ENCODE data around the gene PTPRG.
"Not testable (repeated sequence)": the region's sequence is repeated elsewhere in the genome, so short reads cannot be mapped to it uniquely, and the experiment has no call there.

Gene PTPRG

GRCh38 chr3:62022312-62022711 lies 460.9 kb downstream of the PTPRG start:
- H3K36me3 Mint-ChIP-seq (ENCODE audit: low read depth): no peaks in the 10 kb centered on the region

GRCh38 chr3:62024882-62025281 lies 463.5 kb downstream of the PTPRG start:
- no peak overlapping the region for H3K27ac Mint-ChIP-seq
- H3K4me1 Mint-ChIP-seq (ENCODE audit: low read depth): no peaks in the 10 kb centered on the region
- H3K9me3 Mint-ChIP-seq: no peaks in the 10 kb centered on the region
- intact Hi-C loops (cut with micrococcal nuclease): no loop called here
- H3K27me3 Mint-ChIP-seq: no peaks in the 10 kb centered on the region
- no peak overlapping the region for H3K4me3 Mint-ChIP-seq
- H3K36me3 Mint-ChIP-seq (ENCODE audit: low read depth): no peaks in the 10 kb centered on the region

More at GRCh38 chr3:62022312-62022711, 460.9 kb downstream of the PTPRG start:
- H3K27me3 Mint-ChIP-seq: no peaks in the 10 kb centered on the region
- no peak overlapping the region for H3K27ac Mint-ChIP-seq
- intact Hi-C loops (cut with micrococcal nuclease): no loop called here
- H3K4me3 Mint-ChIP-seq: no peak overlapping the region
- H3K4me1 Mint-ChIP-seq (ENCODE audit: low read depth): no peaks in the 10 kb centered on the region
- no peaks in the 10 kb centered on the region for H3K9me3 Mint-ChIP-seq

GRCh38 chr3:62025913-62026312 lies 464.5 kb downstream of the PTPRG start:
- intact Hi-C loops (cut with micrococcal nuclease): no loop called here
- Mint-ChIP-seq H3K36me3 (ENCODE audit: low read depth) (no peaks in the 10 kb centered on the region), H3K9me3 (no peaks in the 10 kb centered on the region), H3K4me3 (no peak overlapping the region), H3K27ac (no peak overlapping the region), H3K27me3 (no peaks in the 10 kb centered on the region), H3K4me1 (ENCODE audit: low read depth) (no peaks in the 10 kb centered on the region)

GRCh38 chr3:62027241-62027640 lies 465.9 kb downstream of the PTPRG start:
- Mint-ChIP-seq H3K27ac (no peak overlapping the region), H3K9me3 (no peaks in the 10 kb centered on the region), H3K36me3 (ENCODE audit: low read depth) (no peaks in the 10 kb centered on the region), H3K27me3 (no peaks in the 10 kb centered on the region), H3K4me3 (no peak overlapping the region), H3K4me1 (ENCODE audit: low read depth) (no peaks in the 10 kb centered on the region)
- intact Hi-C loops (cut with micrococcal nuclease): no loop called here

- no peak overlapping the region for H3K4me3 Mint-ChIP-seq
- no peaks in the 10 kb centered on the region for H3K9me3 Mint-ChIP-seq
- H3K4me1 Mint-ChIP-seq (ENCODE audit: low read depth): no peaks in the 10 kb centered on the region
- H3K36me3 Mint-ChIP-seq (ENCODE audit: low read depth): no peaks in the 10 kb centered on the region
- H3K27ac Mint-ChIP-seq: no peak overlapping the region
- H3K27me3 Mint-ChIP-seq: no peaks in the 10 kb centered on the region
- intact Hi-C loops (cut with micrococcal nuclease): no loop called here
These were observed 466.4 kb downstream of the PTPRG start for GRCh38 chr3:62027796-62028195.

- no peaks in the 10 kb centered on the region for H3K27me3 Mint-ChIP-seq
- H3K4me3 Mint-ChIP-seq: no peak overlapping the region
- H3K27ac Mint-ChIP-seq: no peak overlapping the region
- intact Hi-C loops (cut with micrococcal nuclease): no loop called here
- no peaks in the 10 kb centered on the region for H3K9me3 Mint-ChIP-seq
- no peaks in the 10 kb centered on the region for H3K4me1 Mint-ChIP-seq (ENCODE audit: low read depth)
- no peaks in the 10 kb centered on the region for H3K36me3 Mint-ChIP-seq (ENCODE audit: low read depth)
These were observed 466.9 kb downstream of the PTPRG start for GRCh38 chr3:62028236-62028635.

GRCh38 chr3:62032738-62033137 lies 471.4 kb downstream of the PTPRG start:
- H3K9me3 Mint-ChIP-seq: no peaks in the 10 kb centered on the region
- H3K4me3 Mint-ChIP-seq: no peak overlapping the region
- H3K36me3 Mint-ChIP-seq (ENCODE audit: low read depth): no peaks in the 10 kb centered on the region
- no peaks in the 10 kb centered on the region for H3K27me3 Mint-ChIP-seq
- no peaks in the 10 kb centered on the region for H3K4me1 Mint-ChIP-seq (ENCODE audit: low read depth)
- intact Hi-C loops (cut with micrococcal nuclease): no loop called here
- no peak overlapping the region for H3K27ac Mint-ChIP-seq

GRCh38 chr3:62035402-62036057 lies 474.2 kb downstream of the PTPRG start:
- H3K27me3 Mint-ChIP-seq: no peaks in the 10 kb centered on the region
- no peaks in the 10 kb centered on the region for H3K4me1 Mint-ChIP-seq (ENCODE audit: low read depth)
- no peak overlapping the region for H3K27ac Mint-ChIP-seq
- H3K4me3 Mint-ChIP-seq: no peak overlapping the region
- intact Hi-C loops (cut with micrococcal nuclease): no loop called here
- H3K36me3 Mint-ChIP-seq (ENCODE audit: low read depth): no peaks in the 10 kb centered on the region
- H3K9me3 Mint-ChIP-seq: no peaks in the 10 kb centered on the region

- no peaks in the 10 kb centered on the region for H3K4me1 Mint-ChIP-seq (ENCODE audit: low read depth)
- H3K4me3 Mint-ChIP-seq: no peak overlapping the region
- intact Hi-C loops (cut with micrococcal nuclease): no loop called here
- H3K36me3 Mint-ChIP-seq (ENCODE audit: low read depth): no peaks in the 10 kb centered on the region
- no peak overlapping the region for H3K27ac Mint-ChIP-seq
- H3K9me3 Mint-ChIP-seq: no peaks in the 10 kb centered on the region
- H3K27me3 Mint-ChIP-seq: no peaks in the 10 kb centered on the region
These were observed 475.4 kb downstream of the PTPRG start for GRCh38 chr3:62036726-62037125.

- H3K27ac Mint-ChIP-seq; H3K36me3 Mint-ChIP-seq (ENCODE audit: low read depth); intact Hi-C loops (cut with micrococcal nuclease); H3K9me3 Mint-ChIP-seq; H3K4me1 Mint-ChIP-seq (ENCODE audit: low read depth); H3K27me3 Mint-ChIP-seq; H3K4me3 Mint-ChIP-seq: not testable (repeated sequence)
These were observed 477.4 kb downstream of the PTPRG start for GRCh38 chr3:62038798-62039197.

GRCh38 chr3:62039586-62039985 lies 478.2 kb downstream of the PTPRG start:
- Mint-ChIP-seq H3K36me3 (ENCODE audit: low read depth) (no peaks in the 10 kb centered on the region), H3K4me1 (ENCODE audit: low read depth) (no peaks in the 10 kb centered on the region), H3K27me3 (no peaks in the 10 kb centered on the region), H3K27ac (no peak overlapping the region), H3K9me3 (no peaks in the 10 kb centered on the region), H3K4me3 (no peak overlapping the region)
- intact Hi-C loops (cut with micrococcal nuclease): no loop called here

- no peaks in the 10 kb centered on the region for H3K4me1 Mint-ChIP-seq (ENCODE audit: low read depth)
- H3K9me3 Mint-ChIP-seq: no peaks in the 10 kb centered on the region
- intact Hi-C loops (cut with micrococcal nuclease): no loop called here
- H3K4me3 Mint-ChIP-seq: no peak overlapping the region
- no peak overlapping the region for H3K27ac Mint-ChIP-seq
- H3K36me3 Mint-ChIP-seq (ENCODE audit: low read depth): no peaks in the 10 kb centered on the region
- no peaks in the 10 kb centered on the region for H3K27me3 Mint-ChIP-seq
These were observed 480.3 kb downstream of the PTPRG start for GRCh38 chr3:62041681-62042080.

GRCh38 chr3:62044874-62045411 lies 483.6 kb downstream of the PTPRG start:
- no peak overlapping the region for H3K4me3 Mint-ChIP-seq
- H3K9me3 Mint-ChIP-seq: no peaks in the 10 kb centered on the region
- H3K36me3 Mint-ChIP-seq (ENCODE audit: low read depth): no peaks in the 10 kb centered on the region
- intact Hi-C loops (cut with micrococcal nuclease): no loop called here
- H3K27me3 Mint-ChIP-seq: no peaks in the 10 kb centered on the region
- no peak overlapping the region for H3K27ac Mint-ChIP-seq
- H3K4me1 Mint-ChIP-seq (ENCODE audit: low read depth): no peaks in the 10 kb centered on the region

GRCh38 chr3:62046326-62046725 lies 485.0 kb downstream of the PTPRG start:
- H3K4me1 Mint-ChIP-seq (ENCODE audit: low read depth): no peaks in the 10 kb centered on the region
- no peaks in the 10 kb centered on the region for H3K27me3 Mint-ChIP-seq
- H3K27ac Mint-ChIP-seq: no peak overlapping the region
- H3K9me3 Mint-ChIP-seq: no peaks in the 10 kb centered on the region
- H3K4me3 Mint-ChIP-seq: no peak overlapping the region
- intact Hi-C loops (cut with micrococcal nuclease): no loop called here
- H3K36me3 Mint-ChIP-seq (ENCODE audit: low read depth): no peaks in the 10 kb centered on the region

GRCh38 chr3:62048577-62048976 lies 487.2 kb downstream of the PTPRG start:
- Mint-ChIP-seq H3K4me1 (ENCODE audit: low read depth) (no peaks in the 10 kb centered on the region), H3K27ac (no peak overlapping the region), H3K36me3 (ENCODE audit: low read depth) (no peaks in the 10 kb centered on the region), H3K9me3 (no peaks in the 10 kb centered on the region), H3K4me3 (no peak overlapping the region), H3K27me3 (no peaks in the 10 kb centered on the region)
- intact Hi-C loops (cut with micrococcal nuclease): no loop called here

Measured in dendritic cell treated with granulocyte-macrophage colony-stimulating factor and Interleukin-4, amounts not matched to agents 40 ng/mL and 50 ng/mL, for 4 days (primary cell).